ENCODE measurements around the gene OCSTAMP. TPM values are rescaled to one million over a fixed set of nuclear protein-coding genes. Genes with fewer than 3 reads are reported as not detected.
A peak's percentile ranks its signal among the peaks of the same experiment; 100 is the strongest.

OCSTAMP gene
- total RNA-seq, 6 experiments from 2014 or later, result not detected

- Histone ChIP-seq H3K27me3 (no peaks in the 10 kb centered on the region), H3K36me3 (no peaks in the 10 kb centered on the region), H3K4me1 (no peaks in the 10 kb centered on the region), H3K9me3 (no peaks in the 10 kb centered on the region), H3K27ac (no peak overlapping the region), H3K4me3 (no peak overlapping the region)
- 90% methylated on average over 5 of the region's 5 CpGs for WGBS (ENCODE audit: insufficient coverage, low coverage, low lambda C conversion rate, missing lambda C conversion rate)
- no peak for TF ChIP-seq POLR2A (IDR thresholded peaks at IDR 0.05)
- no peak for TF ChIP-seq CTCF (IDR thresholded peaks at IDR 0.05)
- DNase-seq (no peak), ATAC-seq (no peak)
- intact Hi-C loops (cut with DNase I), result no loop called here
Measured at GRCh38 chr20:46586724-46587123, 36.3 kb upstream of the OCSTAMP start.

- TF ChIP-seq CTCF (IDR thresholded peaks at IDR 0.05) (no peak), POLR2A (IDR thresholded peaks at IDR 0.05) (no peak)
- Histone ChIP-seq H3K36me3 (no peaks in the 10 kb centered on the region), H3K27ac (no peak overlapping the region), H3K4me1 (no peaks in the 10 kb centered on the region), H3K4me3 (no peak overlapping the region), H3K27me3 (no peaks in the 10 kb centered on the region), H3K9me3 (no peaks in the 10 kb centered on the region)
- DNase-seq, result no peak
- intact Hi-C loops (cut with DNase I), result no loop called here
- 23% methylated on average over 2 of the region's 2 CpGs for WGBS (ENCODE audit: insufficient coverage, low coverage, low lambda C conversion rate, missing lambda C conversion rate)
- ATAC-seq, result peak in 1 of 4 donors; percentile 11
Measured at GRCh38 chr20:46584508-46584907, 34.1 kb upstream of the OCSTAMP start.

GRCh38 chr20:46583411-46584214 lies 33.2 kb upstream of the OCSTAMP start:
- no peak for ATAC-seq

DNA sequence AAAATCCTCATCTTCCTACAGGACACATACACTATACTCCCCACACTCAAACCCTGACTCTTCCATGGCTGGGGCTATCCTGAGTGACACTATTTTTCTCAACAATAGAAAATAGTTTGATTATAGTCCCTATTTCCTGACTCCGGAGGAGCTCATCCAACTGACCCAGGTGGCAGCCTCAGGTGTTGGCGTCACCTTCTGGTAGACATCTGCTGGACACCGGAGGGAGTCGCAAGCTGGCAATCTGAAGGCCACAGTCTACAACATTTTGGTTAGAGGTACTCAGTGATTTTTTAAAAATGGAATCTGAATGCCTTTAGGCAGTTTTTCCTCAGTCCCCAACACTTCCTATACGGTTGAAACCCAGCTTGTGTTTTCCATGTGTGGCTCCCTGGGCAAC lies 32.2 kb upstream of the OCSTAMP start:
- Histone ChIP-seq H3K4me3 (no peak overlapping the region), H3K9me3 (no peaks in the 10 kb centered on the region), H3K36me3 (no peaks in the 10 kb centered on the region), H3K27me3 (no peaks in the 10 kb centered on the region), H3K27ac (no peak overlapping the region), H3K4me1 (no peaks in the 10 kb centered on the region)
- ATAC-seq (no peak), DNase-seq (no peak)
- intact Hi-C loops (cut with DNase I), result no loop called here
- WGBS (ENCODE audit: insufficient coverage, low coverage, low lambda C conversion rate, missing lambda C conversion rate), result 80% methylated on average over 3 of the region's 5 CpGs
- no peak for TF ChIP-seq CTCF (IDR thresholded peaks at IDR 0.05)
- no peak for TF ChIP-seq POLR2A (IDR thresholded peaks at IDR 0.05)

More at GRCh38 chr20:46583411-46584214, 33.2 kb upstream of the OCSTAMP start:
- TF ChIP-seq CTCF (IDR thresholded peaks at IDR 0.05) (no peak), POLR2A (IDR thresholded peaks at IDR 0.05) (no peak)
- 78% methylated on average over 8 of the region's 17 CpGs for WGBS (ENCODE audit: insufficient coverage, low coverage, low lambda C conversion rate, missing lambda C conversion rate)
- Histone ChIP-seq H3K4me3 (no peak overlapping the region), H3K27me3 (no peaks in the 10 kb centered on the region), H3K36me3 (no peaks in the 10 kb centered on the region), H3K27ac (no peak overlapping the region), H3K9me3 (no peaks in the 10 kb centered on the region), H3K4me1 (no peaks in the 10 kb centered on the region)
- DNase-seq, result no peak
- intact Hi-C loops (cut with DNase I), result no loop called here

Data from right lobe of liver (tissue), 6 donors.